BLaER1 (cell line): ENCODE data around the gene KRT5.
"Not testable (repeated sequence)": the region's sequence is repeated elsewhere in the genome, so short reads cannot be mapped to it uniquely, and the experiment has no call there.

Source experiments
- H3K27ac ChIP-seq: shearing (Covaris generic); formaldehyde crosslinking; 2 replicates; pipeline ENCODE4 v1.8.1; 2022
- H3K27me3 ChIP-seq: shearing (Covaris generic); formaldehyde crosslinking; 2 replicates; pipeline ENCODE4 v1.8.1; 2022
- H3K36me3 ChIP-seq: shearing (Covaris generic); formaldehyde crosslinking; 2 replicates; pipeline ENCODE4 v1.8.1; 2022
- H3K4me1 ChIP-seq: shearing (Covaris generic); formaldehyde crosslinking; 2 replicates; pipeline ENCODE4 v1.8.1; 2022
- H3K4me2 ChIP-seq: shearing (Covaris generic); formaldehyde crosslinking; 2 replicates; pipeline ENCODE4 v1.8.1; 2022
- H3K4me3 ChIP-seq: shearing (Covaris generic); formaldehyde crosslinking; 2 replicates; pipeline ENCODE4 v1.8.1; 2022
- H3K9ac ChIP-seq: shearing (Covaris generic); formaldehyde crosslinking; 2 replicates; pipeline ENCODE4 v1.8.1; 2022
- H3K9me3 ChIP-seq: shearing (Covaris generic); formaldehyde crosslinking; 2 replicates; pipeline ENCODE4 v1.8.1; 2022
- H4K20me1 ChIP-seq: shearing (Covaris generic); formaldehyde crosslinking; 2 replicates; pipeline ENCODE4 v1.8.1; 2022
- Cebpa-rat ChIP-seq: shearing (Covaris generic); IDR thresholded peaks from 2 replicates; pipeline ENCODE4 v1.8.1; 2022

The KRT5 gene

DNA sequence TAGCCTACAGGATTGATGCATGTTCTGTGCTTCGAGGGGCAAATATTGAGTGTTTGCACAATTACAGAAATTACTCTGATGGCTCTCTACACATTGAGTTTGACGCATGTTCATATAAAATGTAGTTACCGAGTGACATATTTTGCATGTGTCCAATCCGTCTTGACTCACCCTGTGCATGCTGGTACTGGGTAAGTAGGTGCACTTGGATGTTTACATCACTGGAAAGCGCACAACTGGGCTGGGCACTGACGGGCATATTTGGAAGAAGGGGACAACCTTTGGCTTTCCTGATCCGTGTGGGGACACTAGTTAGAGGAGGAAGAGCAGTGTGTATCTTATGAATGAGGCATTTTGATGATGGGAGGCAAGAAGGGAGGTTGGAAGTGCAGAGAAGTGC, 22.2 kb downstream of the KRT5 start:
- Histone ChIP-seq H3K9ac (no peak overlapping the region), H3K4me1 (peaks cover 24% of the 10 kb centered on the region), H3K9me3 (no peaks in the 10 kb centered on the region), H3K4me2 (no peak overlapping the region), H3K4me3 (no peak overlapping the region), H3K36me3 (no peaks in the 10 kb centered on the region), H4K20me1 (no peaks in the 10 kb centered on the region), H3K27me3 (no peaks in the 10 kb centered on the region), H3K27ac (no peak overlapping the region)
- no peak for TF ChIP-seq Cebpa-rat

DNA sequence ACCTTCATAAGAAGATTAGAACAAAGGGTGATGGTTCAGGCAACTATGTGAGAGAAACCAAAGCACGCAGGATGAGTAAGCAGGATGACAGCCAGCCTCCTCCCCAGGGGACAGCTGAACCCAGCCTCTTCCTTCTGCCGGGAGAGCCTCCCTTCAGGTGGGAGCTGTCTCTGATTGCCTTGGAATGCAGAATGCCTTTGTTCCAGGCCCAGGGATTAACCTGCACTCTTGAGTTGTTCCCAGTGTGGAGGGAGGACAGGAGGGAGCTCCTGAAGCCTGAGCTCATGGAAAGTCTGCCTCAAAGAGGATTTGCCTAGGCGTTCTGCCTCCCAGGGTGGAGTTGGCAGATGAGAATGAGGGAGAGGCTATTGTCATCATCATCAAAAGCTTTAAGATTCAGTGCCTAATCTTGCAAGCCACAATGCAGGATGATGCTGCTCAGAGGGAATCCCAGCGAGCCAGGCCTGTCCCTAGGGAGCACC, 23.6 kb downstream of the KRT5 start:
- no peak for TF ChIP-seq Cebpa-rat
- H3K27me3 ChIP-seq: no peaks in the 10 kb centered on the region
- peaks cover 24% of the 10 kb centered on the region for H3K4me1 ChIP-seq
- H3K9me3 ChIP-seq: no peaks in the 10 kb centered on the region
- no peak overlapping the region for H3K27ac ChIP-seq
- H4K20me1 ChIP-seq: no peaks in the 10 kb centered on the region
- no peak overlapping the region for H3K9ac ChIP-seq
- peak overlapping the region; percentile 41 for H3K4me2 ChIP-seq
- H3K4me3 ChIP-seq: no peak overlapping the region
- no peaks in the 10 kb centered on the region for H3K36me3 ChIP-seq

DNA sequence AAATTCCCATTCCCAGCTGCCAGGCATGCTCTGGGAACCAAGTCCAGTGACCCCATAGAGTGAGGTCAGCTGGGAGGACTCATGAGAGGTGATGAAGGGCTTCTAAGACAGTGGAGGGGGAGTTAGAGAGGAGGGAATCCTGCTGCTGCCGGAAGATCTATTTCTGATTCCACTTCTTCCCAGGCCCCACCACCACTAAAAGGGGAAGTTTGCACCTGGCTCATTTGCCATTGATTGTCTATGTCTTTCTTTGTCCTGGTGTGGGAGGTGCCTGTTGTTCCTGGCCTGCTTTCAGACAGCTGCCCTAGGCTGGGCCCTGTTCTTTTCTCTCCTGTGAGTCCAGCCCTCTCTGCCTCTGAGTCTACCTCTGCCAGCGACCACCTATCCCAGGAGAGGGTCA, 24.1 kb downstream of the KRT5 start:
- H3K4me1 ChIP-seq: peaks cover 24% of the 10 kb centered on the region
- no peak overlapping the region for H3K9ac ChIP-seq
- no peaks in the 10 kb centered on the region for H3K36me3 ChIP-seq
- no peaks in the 10 kb centered on the region for H4K20me1 ChIP-seq
- no peak overlapping the region for H3K27ac ChIP-seq
- TF ChIP-seq Cebpa-rat: no peak
- no peaks in the 10 kb centered on the region for H3K27me3 ChIP-seq
- no peaks in the 10 kb centered on the region for H3K9me3 ChIP-seq
- no peak overlapping the region for H3K4me3 ChIP-seq
- H3K4me2 ChIP-seq: peak overlapping the region; percentile 41

DNA sequence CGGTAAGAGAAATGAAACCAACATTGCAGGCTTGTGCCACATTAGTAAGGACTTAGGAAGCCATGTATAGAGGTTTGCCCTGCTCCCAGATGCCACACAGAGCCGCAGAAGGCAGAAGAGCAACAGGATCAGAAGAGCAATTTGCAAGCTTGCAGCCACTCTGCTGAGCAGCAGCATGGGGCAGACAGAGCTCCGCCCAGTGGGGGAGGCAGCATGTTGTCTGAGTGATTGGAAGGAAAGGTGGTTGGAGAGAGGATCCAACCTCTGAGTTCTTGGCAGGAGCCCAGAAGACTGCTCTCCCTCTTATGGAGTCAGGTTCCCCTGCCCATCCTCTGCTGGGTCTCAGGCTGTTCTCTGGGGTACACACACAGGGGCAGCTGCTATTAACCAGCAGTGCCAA, 24.8 kb downstream of the KRT5 start:
- no peak for TF ChIP-seq Cebpa-rat
- H3K4me1 ChIP-seq: peaks cover 24% of the 10 kb centered on the region
- no peak overlapping the region for H3K4me3 ChIP-seq
- H3K27me3 ChIP-seq: no peaks in the 10 kb centered on the region
- no peaks in the 10 kb centered on the region for H3K9me3 ChIP-seq
- H3K9ac ChIP-seq: no peak overlapping the region
- peak overlapping the region; percentile 41 for H3K4me2 ChIP-seq
- no peaks in the 10 kb centered on the region for H4K20me1 ChIP-seq
- no peak overlapping the region for H3K27ac ChIP-seq
- no peaks in the 10 kb centered on the region for H3K36me3 ChIP-seq

DNA sequence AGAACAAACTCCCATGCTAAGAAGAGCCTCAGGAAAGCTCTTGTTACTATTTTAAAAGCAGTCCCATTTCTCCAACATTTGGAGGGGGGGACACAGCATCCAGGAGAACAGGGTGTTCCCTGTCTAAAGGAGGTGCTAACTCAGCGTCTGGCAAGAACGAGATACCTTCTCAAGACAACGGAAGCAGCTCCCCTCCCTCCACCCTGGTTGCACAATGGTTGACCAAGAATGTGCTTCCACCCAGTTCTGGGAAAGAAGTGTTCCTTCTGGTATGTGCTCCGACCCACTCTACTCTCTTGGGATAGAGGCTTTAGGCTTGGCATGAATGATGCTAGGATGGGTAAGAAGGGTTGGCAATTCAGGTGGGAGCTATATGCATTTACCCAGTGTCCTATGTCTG, 25.7 kb downstream of the KRT5 start:
- H4K20me1 ChIP-seq: no peaks in the 10 kb centered on the region
- no peak overlapping the region for H3K9ac ChIP-seq
- H3K27ac ChIP-seq: no peak overlapping the region
- no peak overlapping the region for H3K4me2 ChIP-seq
- TF ChIP-seq Cebpa-rat: no peak
- peaks cover 24% of the 10 kb centered on the region for H3K4me1 ChIP-seq
- H3K4me3 ChIP-seq: no peak overlapping the region
- H3K36me3 ChIP-seq: no peaks in the 10 kb centered on the region
- no peaks in the 10 kb centered on the region for H3K27me3 ChIP-seq
- no peaks in the 10 kb centered on the region for H3K9me3 ChIP-seq

DNA sequence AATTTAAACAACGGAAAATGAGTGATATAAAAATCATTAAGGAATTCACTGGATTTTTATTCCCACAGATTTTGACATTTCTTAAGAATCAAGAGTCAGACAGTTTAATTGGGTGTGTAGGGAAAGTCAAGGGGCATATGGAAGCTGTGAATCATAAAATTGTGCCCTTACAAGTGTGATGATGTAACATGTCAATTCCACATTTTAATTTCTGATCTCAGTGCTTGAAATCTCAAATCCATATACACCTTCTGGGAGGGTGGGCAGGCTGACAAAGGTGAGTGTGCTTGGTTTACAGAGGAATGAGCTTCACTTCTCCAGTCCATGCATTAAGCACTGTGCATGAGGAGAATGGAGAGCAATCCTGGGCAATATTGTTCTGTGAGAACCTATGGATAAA, 26.1 kb downstream of the KRT5 start:
- Histone ChIP-seq H3K4me1 (peaks cover 24% of the 10 kb centered on the region), H3K4me3 (no peak overlapping the region), H3K9me3 (no peaks in the 10 kb centered on the region), H3K36me3 (no peaks in the 10 kb centered on the region), H3K9ac (no peak overlapping the region), H3K4me2 (no peak overlapping the region), H3K27ac (no peak overlapping the region), H4K20me1 (no peaks in the 10 kb centered on the region), H3K27me3 (no peaks in the 10 kb centered on the region)
- no peak for TF ChIP-seq Cebpa-rat

DNA sequence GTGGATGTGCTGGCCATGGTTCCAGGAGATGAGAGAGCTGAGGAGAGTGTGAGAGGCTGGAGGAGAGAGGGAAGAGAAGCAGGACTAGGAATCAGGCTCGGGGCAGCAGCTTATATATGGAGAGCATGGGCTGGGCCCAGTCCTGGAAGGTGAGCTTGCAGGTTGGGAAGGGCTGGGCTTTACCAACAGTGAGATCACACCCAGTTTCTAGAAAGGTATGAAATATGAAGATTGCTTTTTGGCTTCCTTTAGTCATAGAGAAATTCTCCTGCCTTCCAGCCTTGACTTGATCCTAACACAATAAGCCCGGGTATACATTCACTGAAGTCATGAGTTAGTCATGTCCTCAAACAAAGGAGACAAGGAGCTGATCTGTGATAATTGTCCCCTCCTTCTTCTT, 27.0 kb downstream of the KRT5 start, which contains the start of gene KRT6A:
TSS of gene KRT6A (minus strand) at position 86 of the 400 bp plus-strand sequence. CDS start at position 17, 69 bp downstream.
- Histone ChIP-seq H3K27me3 (no peaks in the 10 kb centered on the region), H3K9ac (no peak within 1 kb of the TSS), H3K36me3 (no peaks in the 10 kb centered on the region), H3K4me1 (peaks cover 24% of the 10 kb centered on the region), H3K9me3 (no peaks in the 10 kb centered on the region), H3K27ac (no peak within 1 kb of the TSS), H4K20me1 (no peaks in the 10 kb centered on the region), H3K4me2 (no peak within 1 kb of the TSS), H3K4me3 (no peak within 1 kb of the TSS)
- no peak for TF ChIP-seq Cebpa-rat

DNA sequence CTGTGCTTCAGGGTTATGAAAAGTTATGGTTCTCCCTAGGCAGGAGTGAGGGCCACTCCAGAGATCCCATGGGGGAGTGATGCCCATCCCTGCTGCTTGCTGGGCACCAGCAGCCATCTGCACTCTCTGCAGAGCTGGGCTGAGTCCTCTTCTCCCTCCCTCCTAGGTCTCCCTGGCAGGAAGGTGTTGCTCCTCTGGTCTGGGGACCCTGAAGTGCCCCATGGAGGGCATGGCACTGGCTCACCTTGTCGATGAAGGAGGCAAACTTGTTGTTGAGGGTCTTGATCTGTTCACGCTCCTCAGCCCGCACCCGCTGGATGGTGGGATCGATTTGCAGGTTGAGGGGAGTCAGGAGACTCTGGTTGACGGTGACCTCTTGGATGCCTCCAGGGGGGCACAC, 27.8 kb downstream of the KRT5 start:
- not testable (repeated sequence) for H3K27me3 ChIP-seq, H3K4me2 ChIP-seq, H3K27ac ChIP-seq, H3K4me3 ChIP-seq, H4K20me1 ChIP-seq, H3K36me3 ChIP-seq, H3K9ac ChIP-seq, H3K9me3 ChIP-seq
- peaks cover 24% of the 10 kb centered on the region for H3K4me1 ChIP-seq

DNA sequence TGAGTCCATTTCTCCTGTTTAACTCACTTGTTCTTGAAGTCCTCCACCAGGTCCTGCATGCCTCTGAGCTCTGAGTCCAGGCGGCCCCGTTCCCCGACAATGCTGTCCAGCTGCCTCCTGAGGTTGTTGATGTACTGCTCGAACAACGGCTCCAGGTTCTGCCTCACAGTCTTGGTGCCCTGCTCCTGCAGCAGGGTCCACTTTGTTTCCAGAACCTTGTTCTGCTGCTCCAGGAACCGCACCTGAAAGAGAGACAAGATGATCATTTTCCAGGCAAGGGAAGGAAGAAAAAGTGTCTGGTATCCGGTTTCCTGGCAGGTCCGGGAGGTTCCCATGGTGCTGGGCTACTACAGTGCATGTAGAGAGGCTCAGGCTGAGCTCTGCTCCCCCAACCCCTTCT, 28.7 kb downstream of the KRT5 start:
- H3K36me3 ChIP-seq, H3K4me3 ChIP-seq, H3K9ac ChIP-seq, H4K20me1 ChIP-seq, H3K27ac ChIP-seq, H3K9me3 ChIP-seq, H3K27me3 ChIP-seq, H3K4me2 ChIP-seq: not testable (repeated sequence)
- H3K4me1 ChIP-seq: peaks cover 15% of the 10 kb centered on the region

DNA sequence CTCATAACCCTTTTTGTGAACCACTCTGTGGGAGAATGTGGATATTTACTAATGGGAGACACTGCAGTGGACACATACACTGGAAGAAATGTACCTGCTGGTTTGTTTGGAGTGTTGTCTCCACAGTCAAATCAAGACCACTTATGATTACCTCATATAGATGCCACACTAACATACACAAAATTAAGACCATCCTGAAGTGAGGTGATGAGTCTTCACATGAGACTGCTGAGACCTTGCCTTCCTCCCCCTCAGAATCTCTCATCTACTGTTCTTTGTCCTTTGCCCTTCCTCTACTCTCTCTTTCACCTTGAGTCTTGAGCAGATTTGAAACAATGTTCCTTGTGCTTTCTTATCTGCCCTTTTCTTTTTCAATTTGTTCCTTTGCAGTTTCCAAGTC, 31.5 kb downstream of the KRT5 start:
- H3K9ac ChIP-seq: no peak overlapping the region
- no peaks in the 10 kb centered on the region for H4K20me1 ChIP-seq
- no peaks in the 10 kb centered on the region for H3K4me1 ChIP-seq
- no peak for TF ChIP-seq Cebpa-rat
- no peak overlapping the region for H3K27ac ChIP-seq
- H3K9me3 ChIP-seq: no peaks in the 10 kb centered on the region
- no peak overlapping the region for H3K4me2 ChIP-seq
- no peaks in the 10 kb centered on the region for H3K27me3 ChIP-seq
- no peak overlapping the region for H3K4me3 ChIP-seq
- no peaks in the 10 kb centered on the region for H3K36me3 ChIP-seq

DNA sequence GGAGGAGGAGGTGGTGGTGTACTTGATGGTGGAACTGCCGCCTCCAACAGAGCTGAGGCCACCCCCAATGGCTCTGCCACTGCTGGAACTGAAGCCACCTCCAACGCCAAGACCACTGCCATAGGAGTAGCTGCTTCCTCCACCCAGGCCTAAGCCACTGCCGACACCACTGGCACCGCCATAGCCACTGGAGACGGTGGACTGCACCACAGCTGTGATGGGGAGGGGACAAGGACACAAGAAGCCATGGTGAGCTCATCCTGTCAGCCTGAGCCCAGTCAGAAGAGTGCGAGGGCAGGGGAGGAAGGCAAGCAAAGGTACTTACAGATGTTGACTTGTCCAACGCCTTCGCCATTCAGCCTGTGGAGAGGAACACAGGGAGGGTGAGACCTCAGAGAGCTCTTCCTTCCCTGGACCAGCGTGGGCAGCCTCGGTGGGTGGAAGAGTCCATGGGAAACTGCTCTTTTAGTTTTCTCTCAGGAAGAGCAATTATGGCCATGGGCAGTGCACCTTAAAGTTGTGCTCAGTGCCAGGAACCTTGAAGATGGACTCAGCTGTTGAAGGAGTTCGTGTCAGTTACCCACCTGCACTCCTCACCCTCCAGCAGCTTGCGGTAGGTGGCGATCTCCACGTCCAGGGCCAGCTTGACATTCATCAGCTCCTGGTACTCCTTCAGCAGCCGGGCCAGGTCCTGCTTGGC, 32.3 kb downstream of the KRT5 start:
- H3K4me3 ChIP-seq: not testable (repeated sequence)

More for the DNA sequence above, 32.3 kb downstream of the KRT5 start:
- not testable (repeated sequence) for H3K27me3 ChIP-seq, H3K9me3 ChIP-seq, H3K4me1 ChIP-seq, H3K36me3 ChIP-seq, H3K9ac ChIP-seq, H4K20me1 ChIP-seq, H3K4me2 ChIP-seq, H3K27ac ChIP-seq
